GM15510 (cell line): ENCODE data around the gene ATG9B.
A peak's percentile ranks its signal among the peaks of the same experiment; 100 is the strongest.

Source experiments
- POLR2A ChIP-seq: IDR thresholded peaks from 3 replicates; pipeline ENCODE4 v1.6.1; 2011; ENCODE audit warnings: borderline replicate concordance; ENCODE audit not compliant: insufficient read length; ENCODE audit errors: extremely low read depth

ATG9B gene

DNA sequence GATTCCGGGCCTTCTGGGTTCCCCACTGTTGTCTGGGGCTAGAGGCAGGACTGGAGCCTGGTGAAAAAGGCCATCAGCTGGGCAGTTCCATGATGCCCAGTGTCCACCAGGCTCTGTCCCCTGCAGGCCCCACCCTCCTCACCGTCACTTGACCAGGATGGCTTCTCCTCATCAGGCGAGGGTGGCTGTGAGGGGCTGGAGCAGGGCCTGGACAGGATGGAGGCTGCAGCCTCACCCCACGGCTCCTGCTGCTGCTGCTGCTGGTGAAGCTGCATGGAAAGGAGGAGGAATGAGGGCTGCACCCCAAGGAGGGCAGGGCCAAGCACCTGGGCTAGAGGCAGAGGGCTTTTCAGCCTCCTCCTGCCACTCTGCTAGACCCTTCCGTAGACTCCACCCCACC lies 8.3 kb downstream of the ATG9B start:
- TF ChIP-seq POLR2A = no peak

DNA sequence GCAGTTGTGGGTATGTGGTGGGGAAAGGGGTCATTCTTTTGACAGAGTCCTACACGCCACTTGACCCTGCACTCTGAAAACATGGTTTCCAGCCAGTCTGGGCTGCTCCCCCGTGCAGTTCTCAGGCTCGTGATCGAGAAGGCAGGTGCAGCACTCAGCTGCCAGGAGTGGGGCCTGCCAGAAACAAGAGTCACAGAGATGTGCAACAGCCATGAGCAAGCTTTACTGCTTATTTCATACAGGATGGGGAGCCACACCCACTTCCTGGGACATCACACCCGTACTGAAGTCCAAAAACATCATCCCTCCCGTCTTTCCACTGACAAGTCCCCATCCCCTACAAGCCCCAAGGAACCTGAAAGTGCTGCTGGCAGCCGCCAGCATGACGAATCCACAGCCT lies 9.3 kb downstream of the ATG9B start:
- TF ChIP-seq POLR2A = no peak

DNA sequence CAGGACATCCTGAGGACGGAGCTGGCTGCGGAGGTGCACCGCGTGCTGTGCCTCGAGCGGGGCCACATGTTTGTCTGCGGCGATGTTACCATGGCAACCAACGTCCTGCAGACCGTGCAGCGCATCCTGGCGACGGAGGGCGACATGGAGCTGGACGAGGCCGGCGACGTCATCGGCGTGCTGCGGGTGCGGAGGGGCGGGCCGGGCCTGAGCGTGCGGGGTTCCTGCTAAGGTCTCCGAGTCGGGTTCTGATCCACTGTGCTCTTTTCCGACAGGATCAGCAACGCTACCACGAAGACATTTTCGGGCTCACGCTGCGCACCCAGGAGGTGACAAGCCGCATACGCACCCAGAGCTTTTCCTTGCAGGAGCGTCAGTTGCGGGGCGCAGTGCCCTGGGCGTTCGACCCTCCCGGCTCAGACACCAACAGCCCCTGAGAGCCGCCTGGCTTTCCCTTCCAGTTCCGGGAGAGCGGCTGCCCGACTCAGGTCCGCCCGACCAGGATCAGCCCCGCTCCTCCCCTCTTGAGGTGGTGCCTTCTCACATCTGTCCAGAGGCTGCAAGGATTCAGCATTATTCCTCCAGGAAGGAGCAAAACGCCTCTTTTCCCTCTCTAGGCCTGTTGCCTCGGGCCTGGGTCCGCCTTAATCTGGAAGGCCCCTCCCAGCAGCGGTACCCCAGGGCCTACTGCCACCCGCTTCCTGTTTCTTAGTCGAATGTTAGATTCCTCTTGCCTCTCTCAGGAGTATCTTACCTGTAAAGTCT lies 10.4 kb downstream of the ATG9B start:
- TF ChIP-seq POLR2A = no peak

DNA sequence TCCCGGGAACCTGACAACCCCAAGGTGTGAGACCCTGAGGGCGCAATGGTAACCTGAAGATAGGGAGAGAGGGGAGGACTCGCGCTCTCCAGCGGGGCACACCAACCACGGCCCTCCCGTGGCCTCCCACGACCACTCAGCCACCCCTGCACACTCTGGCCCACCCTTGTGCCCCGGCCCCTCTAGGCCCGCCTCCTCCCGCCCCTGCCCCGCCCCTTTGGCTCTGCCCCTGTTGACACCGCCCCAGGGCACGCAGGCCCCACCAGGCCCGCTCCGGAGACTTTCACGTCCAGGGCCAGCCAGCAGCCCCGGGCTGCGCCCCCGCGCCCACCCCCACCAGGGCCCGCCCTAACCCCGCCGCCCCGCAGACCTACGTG lies 10.9 kb downstream of the ATG9B start:
- no peak for TF ChIP-seq POLR2A

DNA sequence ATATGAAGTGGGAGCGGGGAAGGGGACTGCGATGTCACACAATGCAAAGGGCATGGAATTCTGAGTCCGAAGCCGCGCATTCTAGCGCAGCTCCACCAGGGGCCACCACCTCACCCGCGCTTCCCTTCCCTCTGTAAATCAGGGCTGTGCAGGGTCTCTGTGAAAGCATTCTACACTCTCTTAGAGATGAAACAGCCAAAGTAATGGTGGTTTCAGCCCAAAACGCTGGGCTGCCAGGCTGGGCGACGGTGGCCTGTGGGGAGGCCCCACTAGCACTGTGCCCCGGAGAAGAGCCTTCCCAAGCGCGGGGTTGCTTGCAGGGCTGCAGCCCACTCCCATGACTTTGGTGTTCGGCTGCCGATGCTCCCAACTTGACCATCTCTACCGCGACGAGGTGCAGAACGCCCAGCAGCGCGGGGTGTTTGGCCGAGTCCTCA lies 11.4 kb downstream of the ATG9B start:
- TF ChIP-seq POLR2A = no peak

DNA sequence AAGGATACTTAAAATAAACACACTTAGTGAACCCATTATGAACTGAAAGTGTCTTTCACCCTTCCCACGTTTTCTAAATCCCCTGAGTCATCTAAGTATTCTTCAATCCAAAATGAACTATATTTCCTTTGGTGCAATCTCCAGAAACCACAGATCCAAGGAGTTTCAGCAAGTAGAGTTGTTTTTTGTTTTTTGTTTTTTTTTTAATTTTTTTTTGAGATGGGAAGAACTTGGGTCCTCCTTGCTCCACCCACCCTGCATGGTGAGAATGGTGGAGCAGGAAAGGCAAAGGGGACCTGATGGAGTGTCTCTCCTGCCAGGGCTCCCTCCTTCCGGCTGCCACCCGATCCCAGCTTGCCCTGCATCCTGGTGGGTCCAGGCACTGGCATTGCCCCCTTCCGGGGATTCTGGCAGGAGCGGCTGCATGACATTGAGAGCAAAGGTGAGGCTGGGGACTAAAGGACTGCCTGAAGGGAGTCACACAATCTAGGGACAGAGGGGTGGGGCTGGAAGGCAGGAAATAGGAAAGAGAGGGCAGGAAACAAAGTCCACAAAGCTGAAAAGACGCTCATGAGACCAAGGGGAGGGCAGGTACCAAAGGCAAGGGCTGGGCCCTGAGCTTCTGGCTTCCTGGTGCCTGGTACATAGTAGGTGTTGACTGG lies 12.1 kb downstream of the ATG9B start:
- no peak for TF ChIP-seq POLR2A

DNA sequence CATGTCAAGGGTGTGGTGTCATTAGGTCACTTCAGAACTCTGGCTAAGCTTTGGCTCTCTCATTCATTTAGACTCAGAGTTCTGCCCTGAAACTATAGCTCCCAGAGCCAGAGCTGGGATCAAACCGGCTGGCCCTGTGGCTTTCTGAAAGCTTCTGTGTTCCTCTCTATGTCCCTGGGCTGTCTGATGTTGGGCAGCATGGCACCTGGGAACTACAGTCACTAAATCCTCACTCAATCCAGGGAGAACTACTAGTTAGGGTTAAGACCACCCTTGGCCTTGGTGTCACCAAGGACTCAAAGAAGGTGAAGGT lies 13.2 kb downstream of the ATG9B start:
- no peak for TF ChIP-seq POLR2A

DNA sequence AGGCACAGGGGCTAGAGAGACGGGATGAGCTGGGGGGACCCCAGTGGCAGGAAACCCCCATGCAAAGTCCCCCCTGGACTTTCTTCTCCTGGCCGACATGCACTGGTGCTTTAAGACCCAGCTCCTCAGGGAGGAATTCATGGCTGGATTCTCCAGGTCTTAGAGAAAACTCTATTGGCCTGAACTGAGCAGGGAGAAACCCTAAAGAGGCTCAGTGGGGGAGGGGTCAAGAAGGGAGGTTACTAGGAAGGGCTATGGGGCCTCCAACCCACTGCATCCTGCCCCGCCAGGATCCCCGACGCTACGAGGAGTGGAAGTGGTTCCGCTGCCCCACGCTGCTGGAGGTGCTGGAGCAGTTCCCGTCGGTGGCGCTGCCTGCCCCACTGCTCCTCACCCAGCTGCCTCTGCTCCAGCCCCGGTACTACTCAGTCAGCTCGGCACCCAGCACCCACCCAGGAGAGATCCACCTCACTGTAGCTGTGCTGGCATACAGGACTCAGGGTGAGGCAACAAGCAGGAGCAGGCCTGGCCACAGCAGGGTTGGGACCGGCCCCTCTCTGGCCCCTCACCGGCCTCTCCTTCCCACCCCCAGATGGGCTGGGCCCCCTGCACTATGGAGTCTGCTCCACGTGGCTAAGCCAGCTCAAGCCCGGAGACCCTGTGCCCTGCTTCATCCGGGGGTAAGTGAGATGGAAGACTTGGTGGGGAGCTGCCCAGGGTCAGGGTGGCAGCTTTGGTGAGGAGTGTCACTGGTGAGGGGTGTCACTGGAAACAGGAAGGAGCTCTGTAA lies 13.8 kb downstream of the ATG9B start:
- TF ChIP-seq POLR2A = no peak

DNA sequence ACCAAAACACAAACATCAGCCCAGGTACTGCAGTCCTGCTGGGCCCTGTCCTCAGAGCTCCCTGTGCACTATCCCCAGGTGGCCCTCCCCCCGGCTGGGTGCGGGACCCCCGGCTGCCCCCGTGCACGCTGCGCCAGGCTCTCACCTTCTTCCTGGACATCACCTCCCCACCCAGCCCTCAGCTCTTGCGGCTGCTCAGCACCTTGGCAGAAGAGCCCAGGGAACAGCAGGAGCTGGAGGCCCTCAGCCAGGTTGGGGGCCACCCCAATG lies 14.3 kb downstream of the ATG9B start:
- TF ChIP-seq POLR2A = no peak

DNA sequence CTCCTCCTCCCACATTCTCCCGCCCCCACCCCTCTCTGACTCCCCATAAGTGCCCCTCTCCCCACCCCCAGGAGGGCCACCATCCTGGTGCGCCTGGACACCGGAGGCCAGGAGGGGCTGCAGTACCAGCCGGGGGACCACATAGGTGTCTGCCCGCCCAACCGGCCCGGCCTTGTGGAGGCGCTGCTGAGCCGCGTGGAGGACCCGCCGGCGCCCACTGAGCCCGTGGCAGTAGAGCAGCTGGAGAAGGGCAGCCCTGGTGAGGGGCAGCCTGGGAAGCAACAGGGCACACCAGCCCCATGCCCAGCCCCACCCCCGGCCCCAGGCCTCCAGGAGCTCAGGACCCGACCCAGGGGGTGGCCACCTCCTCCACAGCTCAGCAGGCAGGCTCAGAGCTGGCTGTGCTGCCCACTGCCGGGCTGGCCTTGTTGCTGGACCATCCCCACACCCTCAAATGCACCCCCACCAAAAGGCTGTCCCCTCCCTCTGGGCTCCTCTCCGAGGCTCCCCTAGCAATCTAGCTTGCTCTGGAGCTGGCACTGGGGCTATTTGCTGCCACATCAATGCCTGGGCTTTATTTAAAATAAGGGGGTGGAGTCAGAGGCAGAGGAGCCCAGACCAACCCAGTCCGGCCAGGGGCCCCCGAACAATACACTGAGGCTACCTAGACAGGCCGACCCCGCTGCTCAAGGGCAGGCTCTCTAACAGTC lies 14.8 kb downstream of the ATG9B start:
- TF ChIP-seq POLR2A = no peak

DNA sequence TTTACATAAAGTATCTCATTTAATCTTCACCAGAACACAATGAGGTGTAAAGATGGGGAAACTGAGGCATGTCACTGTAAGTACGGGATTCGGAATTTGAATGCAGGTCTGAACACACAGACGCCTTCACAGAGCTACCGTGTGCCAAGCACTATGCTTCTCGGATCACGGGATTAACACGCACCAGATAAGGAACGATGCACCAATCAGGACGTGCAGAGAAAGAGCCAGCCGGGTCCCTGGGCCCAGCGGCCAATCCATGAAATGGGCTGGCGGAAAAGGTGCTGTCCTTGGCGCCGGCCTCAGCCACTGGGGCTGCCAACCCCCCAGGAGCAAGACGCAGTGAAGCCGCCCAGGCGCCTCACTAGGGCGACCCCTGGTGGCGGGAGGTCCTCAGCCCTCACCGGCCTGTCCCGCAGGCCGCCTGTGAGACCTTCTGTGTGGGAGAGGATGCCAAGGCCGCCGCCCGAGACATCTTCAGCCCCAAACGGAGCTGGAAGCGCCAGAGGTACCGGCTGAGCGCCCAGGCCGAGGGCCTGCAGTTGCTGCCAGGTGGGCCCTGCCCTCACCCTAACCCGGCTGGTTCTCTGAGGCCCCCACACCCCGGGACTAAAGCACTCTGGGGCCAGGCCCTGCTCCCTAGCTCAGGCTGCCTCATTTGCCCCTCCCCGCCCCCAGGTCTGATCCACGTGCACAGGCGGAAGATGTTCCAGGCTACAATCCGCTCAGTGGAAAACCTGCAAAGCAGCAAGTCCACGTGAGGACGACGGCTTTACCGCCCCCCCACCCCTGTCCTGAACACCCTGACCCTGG lies 15.6 kb downstream of the ATG9B start:
- TF ChIP-seq POLR2A = peak; percentile 50

DNA sequence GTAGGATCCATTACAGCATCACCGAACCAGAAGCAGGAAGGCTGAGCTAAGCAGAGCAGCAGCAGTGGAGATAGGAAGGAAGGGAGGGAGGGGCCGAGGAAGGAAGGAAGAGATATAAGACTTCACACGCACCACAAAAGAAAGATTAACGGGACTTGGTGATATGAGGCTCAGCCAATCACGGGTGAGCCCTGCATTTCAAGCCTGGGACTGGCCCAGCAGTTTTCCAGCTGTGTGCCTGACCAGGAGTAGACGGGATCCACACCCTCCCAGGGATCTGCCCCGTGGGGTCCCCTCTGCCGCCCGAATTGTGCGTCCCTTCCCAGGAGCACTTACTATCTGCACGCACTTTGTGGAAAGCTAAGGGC lies 16.2 kb downstream of the ATG9B start:
- TF ChIP-seq POLR2A = no peak

DNA sequence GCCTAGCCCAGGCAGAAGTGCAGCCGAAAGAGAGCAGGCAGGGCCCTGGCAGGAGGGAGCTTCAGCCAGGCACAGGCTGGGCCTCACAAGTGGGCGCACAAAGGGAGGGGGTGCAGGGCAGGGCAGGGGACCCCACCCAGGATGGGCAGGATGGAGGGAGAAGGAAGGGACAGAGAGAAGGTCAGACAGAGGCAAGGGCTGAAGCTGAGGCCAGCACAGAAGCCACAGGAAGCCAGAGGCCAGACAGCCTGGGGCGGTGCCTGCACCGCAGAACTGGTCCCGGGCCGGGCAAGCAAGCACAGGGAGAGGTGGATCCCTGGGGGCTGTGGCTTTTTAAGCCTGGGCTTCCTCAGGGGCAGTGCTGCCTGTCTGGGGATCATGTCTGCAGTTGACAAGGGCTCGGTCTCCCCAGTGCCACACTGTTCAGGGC lies 16.8 kb downstream of the ATG9B start:
- TF ChIP-seq POLR2A = no peak

DNA sequence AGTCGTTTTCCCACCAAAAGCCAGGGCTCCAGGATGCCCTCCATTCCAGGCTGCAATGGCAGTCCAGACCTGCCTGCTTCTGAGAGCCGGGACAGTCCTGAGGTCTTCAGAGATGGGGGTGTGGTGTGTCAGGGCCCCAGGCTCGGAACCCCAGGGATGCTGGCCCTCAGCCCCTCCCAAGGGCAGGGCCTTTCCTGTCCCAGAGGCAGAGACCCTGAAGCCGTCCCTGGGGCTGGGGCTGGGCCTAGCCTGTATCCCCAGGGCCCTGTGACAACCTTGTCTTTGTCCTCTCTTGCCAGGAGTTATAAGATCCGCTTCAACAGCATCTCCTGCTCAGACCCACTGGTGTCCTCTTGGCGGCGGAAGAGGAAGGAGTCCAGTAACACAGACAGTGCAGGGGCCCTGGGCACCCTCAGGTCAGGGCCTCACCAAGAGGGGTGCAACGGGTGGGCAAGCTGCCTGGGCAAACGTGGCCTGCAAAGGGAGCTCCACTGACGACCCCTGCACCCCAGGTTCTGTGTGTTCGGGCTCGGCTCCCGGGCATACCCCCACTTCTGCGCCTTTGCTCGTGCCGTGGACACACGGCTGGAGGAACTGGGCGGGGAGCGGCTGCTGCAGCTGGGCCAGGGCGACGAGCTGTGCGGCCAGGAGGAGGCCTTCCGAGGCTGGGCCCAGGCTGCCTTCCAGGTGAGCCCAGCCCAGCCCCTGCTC lies 17.5 kb downstream of the ATG9B start:
- TF ChIP-seq POLR2A = no peak

DNA sequence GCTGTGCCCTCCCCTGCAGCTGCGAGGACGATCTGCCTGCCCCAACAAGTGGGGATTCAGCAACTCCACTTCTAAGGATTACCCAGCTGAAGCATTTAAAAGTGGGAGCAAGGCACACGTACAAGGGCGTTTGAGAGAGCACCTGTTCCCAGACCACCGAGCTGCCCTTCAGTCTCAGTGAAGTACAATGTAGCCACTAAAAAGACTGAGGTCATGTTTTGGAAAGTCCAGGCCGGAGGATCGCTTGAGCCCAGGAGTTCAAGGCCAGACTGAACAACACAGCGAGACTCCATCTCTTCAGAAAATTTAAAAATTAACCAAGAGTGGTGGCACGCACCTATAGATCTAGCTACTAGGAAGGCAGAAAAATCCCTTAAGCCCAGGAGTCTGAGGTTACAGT lies 18.7 kb downstream of the ATG9B start:
- no peak for TF ChIP-seq POLR2A

DNA sequence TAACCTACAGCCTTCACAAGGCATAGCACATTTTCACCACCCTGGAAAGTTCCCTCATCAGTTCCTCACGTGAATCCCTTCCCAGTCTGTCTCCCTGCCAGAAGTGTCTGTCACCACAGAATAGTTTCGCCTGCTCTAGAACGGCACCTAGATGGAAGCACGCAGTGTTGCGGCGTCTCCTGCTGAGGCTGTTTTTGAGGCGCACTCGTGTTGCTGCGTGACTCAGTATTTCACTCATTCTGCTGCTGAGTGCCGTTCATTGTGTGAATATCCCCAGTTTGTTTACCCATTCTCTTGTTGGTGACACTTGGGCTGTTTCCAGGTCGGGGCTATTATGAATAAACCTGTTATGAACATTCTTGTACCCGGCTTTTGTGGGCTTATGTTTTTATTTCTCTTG lies 20.7 kb downstream of the ATG9B start:
- TF ChIP-seq POLR2A = no peak
